Subcutaneous adipose tissue (tissue), 4 donors: ENCODE data around the gene H6PD. TPM values are rescaled to one million over a fixed set of nuclear protein-coding genes. Genes with fewer than 3 reads are reported as not detected.

ENCODE experiments used
- CTCF ChIP-seq: fragments of 450-650 bp; IDR thresholded peaks from one replicate; pipeline ENCODE4 v1.5.1; 2016; ENCODE audit warnings: low read depth, mild to moderate bottlenecking, control low read depth, antibody characterized with exemption, moderate library complexity
- total RNA-seq, 4 donors: library from RNA; depleted of rRNA; stranded (reverse); fragments of >200 nt; gene quantifications; one replicate each; pipeline ENCODE4 v1.1.0, GENCODE V29; 2016

The H6PD gene
- total RNA-seq, 4 donors from 2014 or later: 46.7 to 105 (median 59.9) TPM

GRCh38 chr1:9253453-9254105 is 19.0 kb downstream of the H6PD start:
- TF ChIP-seq CTCF: no peak

GRCh38 chr1:9256332-9256731 is 21.8 kb downstream of the H6PD start:
- no peak for TF ChIP-seq CTCF

- TF ChIP-seq CTCF: no peak
Measured at GRCh38 chr1:9257851-9258250, 23.3 kb downstream of the H6PD start.

- no peak for TF ChIP-seq CTCF
Measured at GRCh38 chr1:9258629-9259028, 24.1 kb downstream of the H6PD start.

- no peak for TF ChIP-seq CTCF
Measured at GRCh38 chr1:9260059-9260766, 25.6 kb downstream of the H6PD start.

- TF ChIP-seq CTCF: no peak
Measured at GRCh38 chr1:9261496-9261895, 26.9 kb downstream of the H6PD start.

GRCh38 chr1:9262096-9262986 is 27.8 kb downstream of the H6PD start:
- TF ChIP-seq CTCF: no peak
